Uterus (tissue), 4 donors: ENCODE results near the gene TOM1. TPM values are rescaled to one million over a fixed set of nuclear protein-coding genes. Genes with fewer than 3 reads are reported as not detected.

Experiments used
- DNase-seq, 2 donors: peaks; one replicate each; pipeline ENCODE4 v3.0.0-alpha.2; 2019 to 2020
- H3K27ac ChIP-seq, 2 donors: fragments of 200-600 bp; sonication (generic); 1 replicate in 1 of 2; 2 replicates in 1 of 2; pipeline ENCODE4 v1.5.1; 2016 to 2018
- H3K27me3 ChIP-seq, 2 donors: fragments of 200-600 bp; sonication (generic); one replicate each; pipeline ENCODE4 v1.5.1; 2018 to 2019; ENCODE audit warnings: control low read depth in 1 of 2
- H3K36me3 ChIP-seq, 2 donors: fragments of 200-600 bp; sonication (generic); one replicate each; pipeline ENCODE4 v1.5.1; 2019; ENCODE audit warnings: control low read depth in 1 of 2
- H3K4me1 ChIP-seq, 2 donors: fragments of 200-600 bp; sonication (generic); one replicate each; pipeline ENCODE4 v1.5.1; 2018 to 2019; ENCODE audit warnings: control low read depth in 1 of 2
- H3K4me3 ChIP-seq, 2 donors: fragments of 200-600 bp; sonication (generic); 1 replicate in 1 of 2; 2 replicates in 1 of 2; pipeline ENCODE4 v1.5.1; 2018 to 2019; ENCODE audit warnings: mild to moderate bottlenecking in 1 of 2
- H3K9me3 ChIP-seq, 2 donors: fragments of 200-600 bp; sonication (generic); one replicate each; pipeline ENCODE4 v1.5.1; 2019; ENCODE audit warnings: control low read depth in 1 of 2
- CTCF ChIP-seq, 4 experiments: fragments of 200-600 bp in 2 of 4; fragments of 450-650 bp in 2 of 4; sonication (generic) in 2 of 4; IDR thresholded peaks; one replicate each; pipeline ENCODE4 v1.5.1; 2016 to 2019; ENCODE audit warnings: antibody characterized with exemption in 4 of 4, mild to moderate bottlenecking in 2 of 4, moderate library complexity in 1 of 4
- POLR2A ChIP-seq, 2 donors: fragments of 450-650 bp; IDR thresholded peaks; one replicate each; pipeline ENCODE4 v1.6.1; 2016; ENCODE audit warnings: antibody characterized with exemption in 2 of 2, mild to moderate bottlenecking in 1 of 2, moderate library complexity in 1 of 2
- intact Hi-C: fragments of 100-400 bp; cut with DNase I; formaldehyde crosslinking; loops from one replicate; pipeline ENCODE4 v1.15.1; 2023; ENCODE audit warnings: low total_unique reads
- total RNA-seq, 4 donors: library from RNA; depleted of rRNA in 3 of 4; stranded (reverse); fragments of >200 nt in 3 of 4; gene quantifications; one replicate each; pipeline versions ENCODE4 v1.1.0 to v1.2.4, GENCODE V29; 2014 to 2023
- donor health status: DM: yes; HTN: yes; CAD: no.

TOM1 gene
- total RNA-seq, 4 donors from 2014 or later: 21.3 to 66.7 (median 52.5) TPM

DNA sequence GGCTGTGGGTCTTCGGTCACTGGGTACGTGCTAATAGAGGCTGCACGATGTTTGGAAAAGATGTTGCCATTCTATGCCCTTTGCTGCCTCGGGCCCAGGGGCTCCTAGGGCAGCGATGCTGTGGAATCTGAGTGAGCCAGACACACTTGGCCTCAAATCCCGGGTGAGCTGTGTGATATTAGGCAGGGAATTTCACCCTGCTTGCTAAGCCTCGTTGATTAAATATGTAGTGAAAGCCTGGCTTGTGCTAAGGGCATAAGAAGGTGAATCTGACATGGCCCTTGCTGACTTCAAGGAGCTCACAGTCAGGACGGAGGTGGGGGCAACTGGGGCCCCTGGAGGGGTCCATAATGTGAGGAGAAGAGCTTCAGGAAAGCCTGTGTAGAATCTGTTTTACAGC lies 75.8 kb downstream of the TOM1 start:
- H3K27ac ChIP-seq: peak overlapping the region in 1 of 2 donors; percentile 81
- H3K9me3 ChIP-seq: no peaks in the 10 kb centered on the region
- no peak overlapping the region for H3K4me3 ChIP-seq
- H3K27me3 ChIP-seq: no peaks in the 10 kb centered on the region
- peaks cover 0 to 2% of the 10 kb centered on the region in 2 donors for H3K4me1 ChIP-seq
- intact Hi-C loops: no loop called here
- DNase-seq: no peak
- no peaks in the 10 kb centered on the region for H3K36me3 ChIP-seq
- TF ChIP-seq POLR2A (IDR thresholded peaks at IDR 0.05) (no peak), CTCF (IDR thresholded peaks at IDR 0.05) (no peak)

DNA sequence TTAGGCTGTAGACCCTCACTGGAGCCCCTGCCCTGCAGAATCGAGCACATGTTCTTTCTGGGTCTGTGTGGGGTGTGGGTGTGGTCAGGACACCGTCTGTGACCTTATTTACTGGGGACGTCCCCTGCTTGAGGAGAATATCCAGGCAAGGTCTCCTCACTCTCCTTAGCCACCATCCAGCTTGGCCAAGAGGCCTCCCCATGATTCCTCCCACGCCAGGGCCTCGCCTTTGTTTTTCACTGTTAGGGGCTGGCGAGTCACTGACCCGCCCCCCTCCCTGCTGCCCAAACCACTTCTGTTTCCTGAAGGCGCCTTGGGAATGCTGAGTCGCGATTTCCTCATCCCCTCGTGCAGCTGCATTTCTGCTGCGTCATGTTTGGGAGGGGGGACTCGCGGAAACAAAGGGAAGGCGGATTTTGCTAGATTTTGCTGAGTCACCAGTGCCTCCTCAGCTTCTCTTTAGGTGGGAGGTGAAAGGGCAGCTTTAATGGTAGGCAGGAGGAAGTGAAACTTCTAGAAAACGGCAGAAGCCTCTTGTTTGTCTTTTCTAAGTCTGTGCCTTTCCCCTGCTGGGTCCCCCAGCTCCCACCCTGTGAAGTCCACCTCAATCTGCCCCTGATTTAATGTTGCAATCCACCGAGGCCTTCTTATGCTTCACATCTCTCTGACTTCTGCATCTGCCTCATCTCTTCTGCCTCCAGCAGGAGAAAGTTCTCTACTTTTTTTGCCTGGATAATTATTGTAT lies 77.2 kb downstream of the TOM1 start:
- peak; percentile 95 to 98 for DNase-seq
- H3K36me3 ChIP-seq: no peaks in the 10 kb centered on the region
- H3K9me3 ChIP-seq: no peaks in the 10 kb centered on the region
- TF ChIP-seq CTCF (IDR thresholded peaks at IDR 0.05): no peak
- peak in 1 of 2 donors; percentile 11 for TF ChIP-seq POLR2A (IDR thresholded peaks at IDR 0.05)
- no peaks in the 10 kb centered on the region for H3K27me3 ChIP-seq
- no peak overlapping the region for H3K4me3 ChIP-seq
- no peaks in the 10 kb centered on the region for H3K4me1 ChIP-seq
- H3K27ac ChIP-seq: peak overlapping the region; percentile 81 to 84
- intact Hi-C loops: no loop called here

DNA sequence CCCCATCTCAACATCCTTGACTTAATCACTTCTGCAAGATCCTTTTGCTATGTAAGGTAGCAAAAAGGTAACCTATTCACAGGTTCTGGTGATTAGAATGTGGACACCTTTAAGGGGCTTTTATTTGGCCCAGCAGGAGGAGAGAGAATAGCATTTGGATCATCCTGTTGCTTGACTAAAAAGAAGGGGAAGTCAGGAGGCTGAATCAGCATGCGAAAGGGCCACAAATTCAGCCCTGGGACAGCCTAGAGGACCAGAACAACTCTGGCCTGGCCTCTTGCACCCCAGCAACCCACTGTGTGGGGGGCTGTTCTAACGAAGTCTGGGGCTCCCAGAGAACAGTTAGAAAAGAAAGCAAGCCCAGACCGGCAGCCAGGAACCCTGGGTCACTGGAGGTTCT lies 78.0 kb downstream of the TOM1 start:
- no peaks in the 10 kb centered on the region for H3K4me1 ChIP-seq
- no peaks in the 10 kb centered on the region for H3K9me3 ChIP-seq
- no peaks in the 10 kb centered on the region for H3K36me3 ChIP-seq
- H3K27ac ChIP-seq: peak overlapping the region; percentile 81 to 84
- intact Hi-C loops: no loop called here
- no peak overlapping the region for H3K4me3 ChIP-seq
- no peaks in the 10 kb centered on the region for H3K27me3 ChIP-seq
- no peak for TF ChIP-seq CTCF (IDR thresholded peaks at IDR 0.05)
- DNase-seq: no peak

DNA sequence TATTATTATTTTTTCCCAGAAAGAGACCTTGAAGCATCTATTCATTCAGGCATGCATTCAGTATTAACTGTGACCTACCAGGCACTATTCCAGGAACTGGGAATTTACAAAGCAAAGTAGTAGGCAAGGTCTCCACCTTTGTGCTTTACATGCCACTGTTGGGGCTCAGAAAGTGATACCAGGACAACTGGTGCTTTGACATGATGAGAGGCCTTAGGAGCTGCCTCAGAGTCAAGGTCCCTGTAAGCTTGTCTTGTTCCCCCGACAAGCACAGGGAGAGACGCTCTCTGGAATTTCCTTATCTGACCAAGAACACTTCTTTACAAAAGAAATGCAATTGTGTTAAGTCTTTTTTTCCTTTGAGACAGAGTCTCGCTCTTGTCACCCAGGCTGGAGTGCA lies 78.9 kb downstream of the TOM1 start:
- Histone ChIP-seq H3K27ac (no peak overlapping the region), H3K27me3 (no peaks in the 10 kb centered on the region), H3K4me3 (no peak overlapping the region), H3K4me1 (no peaks in the 10 kb centered on the region), H3K9me3 (no peaks in the 10 kb centered on the region), H3K36me3 (no peaks in the 10 kb centered on the region)
- intact Hi-C loops: no loop called here
- TF ChIP-seq POLR2A (IDR thresholded peaks at IDR 0.05) (no peak), CTCF (IDR thresholded peaks at IDR 0.05) (no peak)
- no peak for DNase-seq

DNA sequence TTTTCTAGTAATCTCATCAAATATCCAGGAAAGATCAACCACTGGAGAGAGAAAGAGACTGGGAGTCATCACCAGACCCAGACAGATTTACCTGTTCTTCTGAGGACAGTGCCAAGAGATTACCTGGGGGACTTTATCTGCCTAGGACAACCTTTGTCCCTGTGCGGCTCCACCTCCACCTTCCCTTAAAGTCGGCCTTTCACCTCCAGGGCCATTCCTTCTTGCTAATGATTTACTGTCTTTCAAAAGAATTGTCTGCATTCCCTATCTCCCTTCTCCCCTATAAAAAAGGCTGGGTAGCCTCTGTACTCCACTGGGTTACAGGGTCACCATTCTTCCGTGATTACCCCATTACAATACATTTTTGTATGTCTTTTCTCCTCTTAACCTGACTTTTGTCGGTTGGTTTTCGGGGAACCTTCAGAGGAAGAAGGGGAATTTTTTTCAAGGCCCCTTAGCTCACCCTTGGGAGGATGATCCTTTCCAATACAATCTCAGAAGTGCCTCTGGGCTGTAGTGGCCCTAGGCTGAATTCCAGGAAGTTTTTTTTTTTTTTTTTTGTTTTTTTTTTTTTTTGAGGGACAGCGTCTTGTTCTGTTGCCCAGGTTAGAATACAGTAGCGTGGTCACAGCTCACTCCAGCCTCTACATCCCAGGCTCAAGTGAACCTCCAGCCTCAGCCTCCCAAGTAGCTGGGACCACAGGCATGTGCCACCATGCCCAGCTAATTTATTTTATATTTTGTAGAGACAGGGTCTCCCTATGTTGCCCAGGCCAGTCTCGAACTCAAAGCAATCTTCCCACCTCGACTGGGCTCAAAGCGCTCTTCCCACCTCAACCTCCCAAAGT lies 79.7 kb downstream of the TOM1 start:
- no peak for DNase-seq
- Histone ChIP-seq H3K36me3 (no peaks in the 10 kb centered on the region), H3K4me1 (no peaks in the 10 kb centered on the region), H3K27ac (no peak overlapping the region), H3K27me3 (no peaks in the 10 kb centered on the region), H3K9me3 (no peaks in the 10 kb centered on the region), H3K4me3 (no peak overlapping the region)
- intact Hi-C loops: no loop called here
- no peak for TF ChIP-seq CTCF (IDR thresholded peaks at IDR 0.05)
- no peak for TF ChIP-seq POLR2A (IDR thresholded peaks at IDR 0.05)
